ENCODE measurements around the gene TLL2.

TLL2 gene

DNA sequence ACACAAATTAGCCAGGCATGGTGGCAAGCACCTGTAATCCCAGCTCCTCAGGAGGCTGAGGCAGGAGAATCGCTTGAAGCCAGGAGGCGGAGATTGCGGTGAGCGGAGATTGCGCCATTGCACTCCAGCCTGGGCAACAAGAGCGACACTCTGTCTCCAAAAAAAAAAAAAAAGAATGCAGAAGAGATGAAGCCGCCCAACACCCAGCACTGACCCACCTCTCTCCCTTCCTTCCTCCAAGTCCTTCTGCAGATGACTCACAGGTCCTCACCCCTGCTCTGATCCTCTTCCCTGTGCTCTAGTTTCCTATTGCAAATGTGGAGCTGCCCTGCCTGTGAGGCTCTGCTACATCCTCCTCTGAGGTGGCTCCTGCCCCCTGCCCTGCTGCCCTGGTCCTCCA lies 132.9 kb downstream of the TLL2 start:
- DNase-seq = no peak

DNA sequence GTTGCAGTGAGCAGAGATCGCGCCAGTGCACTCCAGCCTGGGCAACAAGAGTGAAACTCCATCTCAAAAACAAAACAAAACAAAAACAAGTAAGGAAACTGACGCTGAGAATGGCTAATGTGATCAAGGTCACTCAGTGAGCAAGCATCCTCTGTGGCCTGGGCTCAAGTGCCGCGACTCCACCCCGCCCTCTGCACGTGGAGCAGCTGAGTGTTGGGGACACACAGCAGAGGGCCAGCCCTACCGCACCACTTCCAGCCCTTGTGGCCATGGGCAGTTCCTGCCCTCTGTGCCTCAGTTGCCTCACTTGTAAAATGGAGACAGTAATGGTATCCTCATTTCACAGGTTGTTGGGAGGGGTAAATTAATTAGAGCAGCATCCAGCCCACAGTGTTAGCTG lies 134.0 kb downstream of the TLL2 start:
- no peak for DNase-seq

DNA sequence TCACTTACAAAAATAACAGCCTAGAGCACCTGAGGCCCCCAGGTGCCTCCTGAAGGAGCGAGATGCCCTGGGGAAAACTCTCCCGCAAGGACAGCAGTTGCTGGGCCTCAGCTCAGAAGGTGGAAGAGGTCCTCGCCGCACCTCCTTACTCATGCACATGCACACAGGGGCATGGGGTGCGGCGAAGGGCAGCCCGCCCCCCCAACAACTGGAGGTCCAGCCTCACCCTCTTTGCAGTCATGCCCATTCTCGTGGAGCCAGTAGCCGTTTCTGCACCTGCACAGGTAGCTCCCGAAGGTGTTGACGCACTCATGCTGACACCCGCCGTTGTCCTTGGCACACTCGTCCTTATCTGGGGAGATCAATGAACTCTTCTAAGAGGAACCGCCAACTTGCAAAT lies 135.0 kb downstream of the TLL2 start:
- no peak for DNase-seq

DNA sequence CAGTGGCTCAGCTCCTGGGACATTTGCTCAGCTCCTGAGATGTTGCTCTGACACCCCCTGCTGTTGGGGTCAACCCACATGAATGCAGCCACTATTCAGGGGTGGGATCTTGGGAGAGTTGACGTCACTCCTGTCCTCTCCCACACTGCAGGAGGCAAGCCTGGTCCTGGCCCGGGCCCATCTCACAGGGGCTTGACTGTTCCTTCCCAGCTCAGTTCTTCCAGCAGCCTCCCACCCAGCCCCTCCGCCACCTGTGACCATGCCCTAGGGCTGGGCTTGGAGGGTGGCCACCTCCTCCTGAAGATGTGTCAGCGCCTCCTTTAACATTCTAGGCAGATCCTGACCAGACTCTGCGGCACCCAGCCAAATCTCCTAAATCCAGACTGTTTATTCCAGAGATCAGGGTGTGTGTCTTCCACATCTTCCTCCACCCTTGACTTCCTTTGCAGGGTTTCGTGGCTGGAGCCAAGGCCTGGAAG lies 135.9 kb downstream of the TLL2 start:
- DNase-seq = no peak

DNA sequence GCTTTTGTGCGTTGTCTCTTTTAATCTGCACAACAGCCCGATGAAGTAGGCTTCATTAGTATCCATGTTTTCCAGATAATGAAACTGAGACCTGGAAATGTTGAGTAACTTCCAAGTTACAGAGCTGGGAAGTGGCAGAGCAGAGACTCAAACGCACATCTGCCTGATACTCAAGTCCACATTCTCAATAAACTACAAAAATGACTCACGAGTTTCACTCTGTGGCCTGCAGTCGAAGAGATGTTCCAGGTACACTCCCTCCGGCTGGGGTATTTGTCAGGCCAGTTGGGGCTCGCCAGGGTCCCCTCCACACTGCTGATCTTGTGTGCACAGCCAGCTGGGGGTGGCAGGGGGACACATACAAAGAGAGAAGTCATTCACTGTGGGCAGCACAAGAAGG lies 137.2 kb downstream of the TLL2 start:
- no peak for DNase-seq

DNA sequence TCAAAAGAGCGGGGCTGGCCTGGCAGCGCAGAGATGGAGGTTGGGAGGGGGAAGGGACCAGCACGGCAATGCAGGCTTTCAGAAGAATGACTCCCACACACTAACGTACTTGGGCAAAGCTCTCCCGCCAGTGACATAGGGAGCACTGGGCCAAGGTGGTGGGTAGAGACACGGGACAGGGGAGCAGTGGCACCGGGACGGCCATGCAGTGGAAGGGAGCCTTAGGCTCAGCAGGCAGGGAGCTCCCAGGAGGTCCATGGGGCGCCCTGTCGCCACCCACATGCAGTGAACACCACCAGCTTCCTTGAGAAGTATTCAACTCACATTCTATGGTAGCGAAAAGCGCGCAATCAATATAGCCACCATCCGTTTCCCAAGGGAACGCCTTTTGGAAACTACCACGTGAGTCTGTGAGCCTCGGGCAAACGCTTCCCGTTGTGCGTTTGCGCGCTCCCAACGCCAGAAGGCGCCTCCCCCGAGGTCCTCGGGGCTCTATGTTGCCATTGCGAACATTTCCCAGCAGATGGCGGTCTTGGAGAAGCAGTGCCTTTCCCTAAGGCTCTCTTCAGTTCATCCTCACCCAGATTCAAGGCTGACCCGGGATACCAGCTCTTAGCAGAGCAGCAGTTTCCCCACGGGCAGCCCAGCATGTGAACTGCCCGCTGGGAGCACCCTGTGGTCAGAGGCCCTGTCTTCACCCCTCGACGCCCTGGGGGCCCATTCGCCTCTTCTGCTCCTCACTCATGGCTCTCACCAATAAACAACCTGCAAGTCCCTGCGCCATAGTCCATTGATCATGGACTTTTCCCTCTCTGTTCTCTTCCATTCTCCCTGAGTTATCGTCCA lies 138.5 kb downstream of the TLL2 start:
- peak; percentile 89 for DNase-seq

DNA sequence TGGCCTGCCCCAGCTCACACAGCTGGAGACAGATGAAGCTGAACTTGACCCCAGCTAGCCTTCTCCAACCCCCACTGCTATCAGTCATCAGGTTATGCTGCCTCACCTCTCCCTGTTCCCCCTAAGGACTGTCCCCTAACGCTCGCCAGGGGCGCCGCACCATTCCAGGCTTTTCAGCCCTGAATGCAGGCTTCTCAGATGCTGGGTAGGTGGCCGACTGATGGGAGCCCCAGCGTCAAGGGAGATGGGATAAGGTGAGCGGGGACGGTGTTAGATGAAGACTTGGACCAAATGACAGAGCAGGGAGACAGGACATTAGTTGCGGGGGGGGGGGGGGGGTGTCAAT lies 139.1 kb downstream of the TLL2 start:
- no peak for DNase-seq

DNA sequence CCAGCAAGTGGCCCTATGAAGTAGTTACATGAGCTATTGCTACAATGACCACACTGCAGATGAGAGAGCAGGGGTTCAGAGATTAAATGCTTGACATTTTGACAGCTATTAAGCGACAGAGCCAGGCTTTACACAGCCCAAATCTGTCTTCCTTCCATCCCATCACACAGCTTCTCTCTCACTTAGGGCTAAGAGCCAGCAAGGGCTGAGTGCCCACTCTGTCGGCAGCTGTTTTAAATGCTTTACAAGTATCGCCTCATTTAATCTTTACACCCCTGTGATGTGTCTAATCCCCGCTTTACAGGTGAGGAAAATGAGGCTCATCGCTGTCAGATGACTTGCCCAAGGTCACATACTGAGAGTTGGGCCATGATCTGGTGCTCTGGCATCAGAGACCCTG lies 139.7 kb downstream of the TLL2 start:
- DNase-seq = no peak

DNA sequence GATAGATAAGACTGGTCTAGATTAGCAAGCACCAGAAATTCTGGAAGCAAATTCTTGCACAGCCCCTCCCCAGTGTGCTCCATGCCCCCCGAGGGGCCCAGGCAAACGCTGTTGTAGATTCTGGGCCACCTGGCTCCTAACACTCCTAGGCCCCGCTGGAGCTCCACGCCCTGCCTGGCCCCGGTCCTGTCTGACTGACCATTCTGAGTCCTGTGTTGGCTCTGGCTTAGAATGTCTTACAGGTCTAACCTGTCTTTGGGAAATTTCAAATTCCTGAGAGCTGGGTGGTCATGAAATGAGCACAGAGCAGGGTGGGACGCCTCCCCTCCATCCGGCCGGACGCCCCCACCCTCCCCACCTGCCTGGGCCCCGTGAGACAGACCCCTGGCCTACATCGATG lies 142.4 kb downstream of the TLL2 start:
- no peak for DNase-seq

DNA sequence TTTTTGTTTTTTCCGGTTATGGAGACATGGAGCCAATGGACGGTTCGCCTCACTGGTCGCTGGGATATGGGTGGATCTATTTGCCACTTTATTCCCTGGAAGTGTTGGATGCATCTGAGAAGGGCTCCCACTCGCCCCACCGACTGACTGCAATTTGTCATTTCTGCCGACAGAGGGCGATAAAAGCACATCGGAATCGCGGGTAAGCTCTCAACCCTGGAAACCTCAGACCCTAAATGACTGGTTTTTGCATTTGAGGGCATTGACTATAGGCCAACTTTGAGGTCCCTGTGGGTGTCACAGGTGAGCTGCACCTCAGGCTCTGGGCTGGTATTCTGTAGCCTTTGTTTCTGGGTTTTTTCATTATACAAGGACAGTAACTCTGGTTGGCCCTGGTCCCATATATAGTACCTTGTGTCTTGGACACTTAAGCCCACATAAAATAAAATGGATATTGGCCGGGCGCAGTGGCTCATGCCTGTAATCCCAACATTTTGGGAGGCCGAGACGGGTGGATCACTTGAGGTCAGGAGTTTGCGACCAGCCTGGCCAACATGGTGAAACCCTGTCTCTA lies 143.1 kb downstream of the TLL2 start:
- DNase-seq = peak; percentile 24

DNA sequence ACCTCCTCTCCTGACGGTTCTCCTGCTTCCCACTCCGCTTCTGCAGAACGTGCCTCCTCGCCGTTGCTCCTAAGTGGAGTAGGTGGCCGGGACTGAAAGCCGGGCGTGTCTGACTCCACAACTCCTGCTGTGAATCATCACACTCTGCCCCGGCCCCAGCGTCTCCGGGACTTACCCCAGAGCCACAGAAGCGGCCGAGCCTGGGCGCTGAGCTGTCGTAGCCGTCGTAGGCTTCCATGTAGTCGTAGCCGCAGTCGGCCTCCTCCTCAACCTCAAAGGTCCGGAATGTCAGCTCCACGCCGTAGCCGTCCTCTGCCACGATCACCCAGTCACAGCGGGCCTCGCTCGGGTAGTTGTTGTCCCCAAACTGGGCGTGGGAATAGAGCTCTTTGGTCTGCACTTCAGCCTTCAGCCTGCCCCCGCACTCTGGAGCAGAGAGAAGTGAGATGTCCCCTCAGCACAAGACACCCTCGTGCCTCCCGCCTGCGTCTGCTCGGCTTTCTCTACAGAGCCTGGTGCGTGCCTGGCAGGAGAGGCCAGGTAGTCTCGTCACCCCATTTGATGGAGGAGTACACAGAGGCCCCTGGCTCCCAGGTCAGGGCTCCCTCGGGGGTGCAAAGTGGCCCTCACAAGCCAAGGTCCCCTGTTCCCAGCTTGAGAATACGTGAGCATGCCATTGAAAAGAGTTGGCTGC lies 143.7 kb downstream of the TLL2 start:
- no peak for DNase-seq

DNA sequence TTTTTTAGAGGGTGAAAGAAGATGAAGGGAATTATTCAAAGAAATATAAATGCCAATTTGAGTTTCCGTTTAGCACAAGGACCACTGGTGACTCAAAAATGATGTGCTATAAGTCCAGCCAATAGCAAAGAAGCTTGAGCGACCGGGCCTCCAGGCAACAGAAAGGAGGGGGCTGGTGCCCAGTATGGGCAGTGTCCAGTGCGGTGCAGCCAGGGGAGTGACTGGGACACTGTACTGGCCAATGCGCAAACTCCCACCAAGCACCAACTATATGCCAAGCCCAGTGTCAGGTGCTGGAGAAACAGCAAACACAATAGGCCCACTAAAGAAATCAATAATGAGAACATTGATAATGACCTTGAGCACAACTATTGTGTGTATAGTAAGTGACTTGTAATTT lies 144.8 kb downstream of the TLL2 start:
- DNase-seq = no peak

DNA sequence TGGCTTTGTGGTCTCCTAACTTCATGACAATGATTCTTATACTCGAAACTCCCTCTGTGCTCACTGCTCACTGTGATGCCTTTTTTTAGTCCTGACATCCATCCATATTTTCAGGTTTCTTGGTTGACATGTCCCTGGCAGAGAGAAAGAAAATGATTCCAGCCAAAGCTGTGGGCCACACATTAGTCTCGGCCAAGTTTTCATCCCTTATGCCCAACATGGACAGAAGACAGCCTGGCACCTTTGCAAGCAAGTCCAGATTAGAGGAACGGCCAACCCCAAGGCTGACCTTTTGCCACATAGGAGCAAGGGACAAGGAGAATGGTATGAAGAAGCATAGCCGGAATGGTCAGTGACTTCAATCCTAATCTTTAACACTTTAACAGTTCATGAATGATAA lies 146.3 kb downstream of the TLL2 start:
- no peak for DNase-seq

DNA sequence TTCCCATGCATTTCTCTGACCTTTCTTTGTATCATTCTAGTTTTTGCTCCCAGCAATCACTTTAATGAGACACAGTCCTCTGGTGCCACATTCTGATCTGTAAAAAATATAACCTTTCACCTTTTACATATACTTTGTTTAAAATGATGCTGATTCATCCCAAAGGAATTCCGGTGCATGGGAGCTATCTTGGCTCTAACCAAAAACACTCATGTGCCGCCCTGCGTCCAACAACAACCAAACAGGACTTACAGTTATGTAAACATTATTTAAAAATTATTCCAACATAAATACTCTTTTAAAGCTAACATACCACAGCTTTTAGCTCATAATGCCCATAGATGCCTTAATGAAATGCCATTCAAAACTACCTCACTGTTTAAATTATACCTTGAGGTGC lies 147.2 kb downstream of the TLL2 start:
- DNase-seq = no peak

DNA sequence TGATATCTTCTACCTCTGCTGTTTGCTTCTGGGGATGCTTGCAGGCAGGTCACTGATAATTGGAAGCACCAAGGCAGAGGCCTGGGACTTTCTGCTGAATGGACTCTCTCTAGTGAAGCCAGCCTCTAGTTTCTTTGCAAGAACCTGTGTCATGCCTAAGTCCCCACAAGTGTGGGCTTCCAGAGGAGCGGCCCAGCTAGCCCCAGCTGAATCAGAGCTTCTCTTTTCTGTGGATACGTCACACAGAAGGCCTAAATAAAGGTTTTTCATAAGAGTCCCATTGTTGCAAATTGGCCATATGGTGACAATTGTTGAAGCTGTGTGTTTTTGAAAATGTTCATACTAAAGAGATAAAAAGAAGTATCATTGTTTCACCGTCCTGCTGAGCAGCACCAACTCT lies 148.2 kb downstream of the TLL2 start:
- DNase-seq = no peak

DNA sequence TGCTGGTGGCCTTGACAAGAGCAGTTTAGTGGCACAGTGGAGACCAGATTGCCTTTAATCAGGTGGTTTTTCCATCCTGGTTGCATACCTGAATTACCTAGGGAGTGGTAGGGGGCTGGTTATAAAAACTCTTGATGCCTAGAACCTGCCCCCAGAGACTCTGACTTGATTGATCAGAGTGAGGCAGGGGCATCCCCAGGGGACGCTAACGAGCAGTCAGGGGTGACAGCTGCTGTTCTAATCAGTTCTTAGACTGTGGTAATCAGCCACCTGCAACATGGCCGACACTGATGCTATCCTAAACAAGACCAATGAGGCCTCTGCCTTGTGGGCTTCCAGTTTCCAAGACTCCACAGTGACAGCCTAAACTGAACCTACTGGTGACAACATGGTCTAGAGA lies 153.0 kb downstream of the TLL2 start:
- peak; percentile 55 for DNase-seq

DNA sequence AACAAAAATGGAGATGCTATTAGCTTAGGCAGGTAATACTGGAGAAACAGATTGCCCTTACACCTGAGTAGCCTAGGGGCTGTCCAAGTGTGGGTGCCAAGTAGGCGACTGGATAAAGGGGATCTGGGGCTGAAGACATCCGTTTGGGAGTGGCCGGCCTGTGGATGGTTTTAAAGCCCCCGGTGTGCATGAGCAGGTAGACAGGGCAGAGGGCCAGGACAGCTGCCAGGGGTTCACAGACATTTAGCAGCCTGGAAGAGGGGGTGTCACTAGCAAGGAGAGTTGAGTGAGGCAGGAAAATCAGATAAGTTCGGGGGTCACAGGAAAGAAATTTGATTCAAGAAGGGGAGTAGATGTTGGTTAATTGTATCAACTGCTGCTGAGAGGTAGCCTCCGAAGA lies 153.4 kb downstream of the TLL2 start:
- DNase-seq = no peak

DNA sequence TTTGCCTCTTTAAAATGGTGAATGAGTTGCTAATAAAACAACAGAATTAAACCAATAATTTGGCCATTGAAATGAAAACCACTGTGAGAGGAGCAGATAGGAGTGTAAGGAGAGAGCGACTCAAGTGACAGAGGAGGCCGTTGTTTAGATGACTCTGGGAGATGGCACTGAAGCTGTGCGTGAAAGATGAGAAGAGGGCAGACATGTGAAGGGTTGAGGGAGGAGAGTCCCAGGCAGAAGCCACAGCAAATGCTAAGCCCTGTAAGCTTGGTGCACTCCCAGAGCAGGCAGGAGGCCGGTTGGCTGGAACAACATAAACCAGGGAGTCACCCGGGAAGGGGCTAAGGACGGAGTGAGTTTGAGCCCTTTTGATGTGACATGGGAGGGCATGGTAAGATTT lies 154.1 kb downstream of the TLL2 start:
- no peak for DNase-seq

DNA sequence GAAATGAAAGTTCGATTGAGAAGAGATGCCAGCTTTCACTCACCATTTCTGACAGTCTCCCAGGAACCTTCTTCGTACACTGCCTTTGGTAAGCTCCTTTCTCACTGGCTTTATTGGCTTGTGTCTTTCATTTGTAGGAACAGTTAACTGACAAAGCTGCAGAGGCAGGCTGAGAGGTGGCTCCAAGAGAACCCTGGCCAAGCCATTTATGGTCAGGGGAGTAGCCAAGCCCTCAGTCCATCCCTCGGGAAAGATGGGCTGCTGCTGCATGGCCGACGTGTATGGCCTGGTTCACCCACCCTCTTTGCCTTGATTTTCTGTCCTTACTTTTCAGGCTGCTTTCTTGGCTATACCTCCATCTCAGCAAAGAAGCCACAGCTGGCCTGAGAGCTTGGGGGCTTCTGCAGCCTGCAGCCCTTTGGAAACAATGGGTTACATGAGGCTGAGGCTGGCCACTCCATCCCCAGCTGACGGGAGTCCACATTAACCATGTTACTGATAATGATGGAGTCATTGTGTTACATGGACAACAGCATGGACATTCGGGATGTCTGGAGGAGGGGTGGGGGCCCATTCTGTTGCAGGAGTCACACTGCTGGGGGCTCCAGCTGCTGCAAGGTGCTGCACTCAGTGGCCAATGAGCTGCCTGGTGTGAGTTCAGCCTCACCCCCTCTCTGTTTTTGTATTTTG lies 154.7 kb downstream of the TLL2 start, which contains the start of gene OPALIN:
Gene OPALIN (minus strand): TSS at position 152 of the 690 bp plus-strand sequence. CDS start 106 bp downstream, at position 46.
- DNase-seq = no peak

DNA sequence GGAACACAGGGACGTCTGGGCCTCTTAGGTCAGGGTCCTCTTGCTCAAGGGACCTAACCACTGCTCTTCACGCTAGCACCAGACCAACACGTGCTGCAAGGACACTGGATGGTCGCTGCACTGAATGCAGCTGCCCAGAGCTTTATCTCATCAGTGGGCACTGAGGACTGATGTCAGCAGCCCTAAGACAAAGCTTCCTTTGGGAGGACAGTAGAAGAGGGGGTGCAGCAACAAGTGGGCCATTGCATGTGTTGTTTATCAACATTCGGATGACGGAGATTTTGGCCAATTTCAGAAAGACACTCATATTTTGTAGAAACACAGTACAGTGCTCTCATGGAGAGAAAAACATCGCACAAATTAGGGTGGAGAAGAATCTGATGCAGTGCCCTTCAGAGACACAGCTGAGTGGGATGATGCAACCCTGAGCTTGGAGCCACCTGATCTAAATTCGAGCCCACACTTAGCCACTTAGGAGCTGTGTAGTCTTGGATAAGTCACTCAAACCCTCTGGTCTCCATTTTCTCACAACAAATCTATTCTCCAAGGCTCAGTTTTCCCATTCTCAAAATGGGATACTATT lies 156.6 kb downstream of the TLL2 start:
- no peak for DNase-seq

DNA sequence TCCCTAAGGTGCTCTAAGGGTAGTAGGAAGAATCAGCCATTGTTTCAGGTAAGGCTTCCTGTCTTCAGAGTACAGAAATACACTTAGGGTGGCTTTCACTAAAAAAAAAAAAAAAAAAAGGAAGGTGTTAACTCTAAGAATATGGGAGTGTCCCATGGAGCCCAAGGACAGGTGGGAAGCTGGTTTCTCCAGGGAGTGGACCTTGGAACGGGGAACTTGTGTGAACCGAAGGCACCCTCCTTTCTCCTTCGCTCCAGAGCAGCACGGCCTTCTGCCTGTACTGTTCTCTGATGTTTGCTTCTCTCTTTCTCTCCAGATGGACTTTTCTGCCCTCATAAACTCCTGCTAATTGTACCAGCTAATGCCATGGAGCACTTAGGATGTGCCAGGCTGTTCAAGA lies 161.1 kb downstream of the TLL2 start:
- no peak for DNase-seq

DNA sequence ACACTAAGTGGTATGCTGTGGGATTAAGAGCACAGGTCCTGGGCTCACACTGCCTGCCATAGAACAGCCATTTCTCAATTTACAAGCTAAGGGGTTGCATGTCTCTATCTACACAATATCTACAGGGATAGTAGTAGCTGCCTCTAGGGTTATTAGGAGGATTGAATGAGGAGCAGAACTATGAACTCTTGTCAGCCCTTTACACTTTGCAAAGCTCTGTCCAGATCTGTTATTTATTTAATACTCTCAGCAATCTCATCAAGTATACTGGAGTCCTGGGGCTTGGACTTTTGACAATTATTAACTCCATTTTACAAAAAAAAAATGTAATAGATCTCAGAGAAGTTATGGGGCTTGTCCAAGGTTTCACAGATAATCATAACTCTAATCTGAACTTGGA lies 161.7 kb downstream of the TLL2 start:
- DNase-seq = no peak

DNA sequence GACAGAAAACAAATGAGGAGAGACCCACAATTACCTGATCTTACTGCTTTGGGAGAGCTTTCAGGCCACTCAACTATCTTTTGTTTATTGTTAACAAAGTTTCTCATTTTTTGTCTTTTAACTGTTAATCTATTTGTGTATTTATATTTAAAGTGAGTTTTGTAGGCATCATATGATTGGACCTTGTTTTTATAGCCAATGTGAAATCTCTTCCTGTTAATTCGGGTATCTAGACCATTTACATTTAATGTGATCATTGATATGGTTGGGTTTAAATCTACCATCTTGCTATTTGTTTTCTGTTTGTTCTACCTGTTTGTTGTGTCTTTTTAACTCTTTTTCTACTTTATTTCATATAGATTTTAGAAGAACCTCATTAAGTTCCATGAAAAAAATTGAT lies 167.4 kb downstream of the TLL2 start:
- no peak for DNase-seq

Data from NCI-H1436 (cell line).